ENCODE results near the gene DIAPH1. TPM values are rescaled to one million over a fixed set of nuclear protein-coding genes. Genes with fewer than 3 reads are reported as not detected.

DIAPH1 gene
- total RNA-seq, 1 donor from 2014 or later: 64.1 TPM

DNA sequence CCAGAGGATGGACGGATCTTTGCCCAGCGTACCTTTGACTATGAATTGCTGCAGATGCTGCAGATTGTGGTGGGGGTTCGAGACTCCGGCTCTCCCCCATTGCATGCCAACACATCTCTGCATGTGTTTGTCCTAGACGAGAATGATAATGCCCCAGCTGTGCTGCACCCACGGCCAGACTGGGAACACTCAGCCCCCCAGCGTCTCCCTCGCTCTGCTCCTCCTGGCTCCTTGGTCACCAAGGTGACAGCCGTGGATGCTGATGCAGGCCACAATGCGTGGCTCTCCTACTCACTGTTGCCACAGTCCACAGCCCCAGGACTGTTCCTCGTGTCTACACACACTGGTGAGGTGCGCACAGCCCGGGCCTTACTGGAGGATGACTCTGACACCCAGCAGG, 128.0 kb downstream of the DIAPH1 start:
- H3K27me3 ChIP-seq: no peaks in the 10 kb centered on the region
- H3K4me1 ChIP-seq: peaks cover 64% of the 10 kb centered on the region
- H3K36me3 ChIP-seq: peaks cover 0 to 7% of the 10 kb centered on the region in 2 donors
- DNase-seq (ENCODE audit: extremely low spot score in 2 of 2): no peak
- no peak overlapping the region for H3K27ac ChIP-seq
- TF ChIP-seq POLR2A (IDR thresholded peaks at IDR 0.05) (no peak), POLR2AphosphoS5 (IDR thresholded peaks at IDR 0.05; ENCODE audit: insufficient read depth in 1 of 2, low read depth in 1 of 2) (no peak)
- TF ChIP-seq, protein P1, sequence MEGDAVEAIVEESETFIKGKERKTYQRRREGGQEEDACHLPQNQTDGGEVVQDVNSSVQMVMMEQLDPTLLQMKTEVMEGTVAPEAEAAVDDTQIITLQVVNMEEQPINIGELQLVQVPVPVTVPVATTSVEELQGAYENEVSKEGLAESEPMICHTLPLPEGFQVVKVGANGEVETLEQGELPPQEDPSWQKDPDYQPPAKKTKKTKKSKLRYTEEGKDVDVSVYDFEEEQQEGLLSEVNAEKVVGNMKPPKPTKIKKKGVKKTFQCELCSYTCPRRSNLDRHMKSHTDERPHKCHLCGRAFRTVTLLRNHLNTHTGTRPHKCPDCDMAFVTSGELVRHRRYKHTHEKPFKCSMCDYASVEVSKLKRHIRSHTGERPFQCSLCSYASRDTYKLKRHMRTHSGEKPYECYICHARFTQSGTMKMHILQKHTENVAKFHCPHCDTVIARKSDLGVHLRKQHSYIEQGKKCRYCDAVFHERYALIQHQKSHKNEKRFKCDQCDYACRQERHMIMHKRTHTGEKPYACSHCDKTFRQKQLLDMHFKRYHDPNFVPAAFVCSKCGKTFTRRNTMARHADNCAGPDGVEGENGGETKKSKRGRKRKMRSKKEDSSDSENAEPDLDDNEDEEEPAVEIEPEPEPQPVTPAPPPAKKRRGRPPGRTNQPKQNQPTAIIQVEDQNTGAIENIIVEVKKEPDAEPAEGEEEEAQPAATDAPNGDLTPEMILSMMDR (IDR thresholded peaks at IDR 0.05): no peak
- H3K4me3 ChIP-seq: no peak overlapping the region
- H3K9me3 ChIP-seq: no peaks in the 10 kb centered on the region
- intact Hi-C loops (cut with DNase I): no loop called here

DNA sequence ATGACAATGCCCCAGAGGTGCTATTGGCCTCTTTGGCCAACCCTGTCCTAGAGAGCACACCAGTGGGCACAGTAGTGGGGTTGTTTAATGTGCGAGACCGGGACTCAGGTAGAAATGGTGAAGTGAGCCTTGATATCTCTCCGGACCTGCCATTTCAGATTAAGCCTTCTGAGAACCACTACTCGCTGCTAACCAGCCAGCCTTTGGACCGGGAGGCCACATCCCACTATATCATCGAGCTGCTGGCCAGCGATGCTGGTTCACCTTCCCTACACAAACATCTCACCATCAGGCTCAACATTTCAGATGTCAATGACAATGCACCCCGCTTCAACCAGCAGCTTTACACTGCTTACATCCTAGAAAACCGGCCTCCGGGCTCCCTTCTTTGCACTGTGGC, 128.5 kb downstream of the DIAPH1 start:
- Histone ChIP-seq H3K27ac (no peak overlapping the region), H3K9me3 (no peaks in the 10 kb centered on the region), H3K4me3 (no peak overlapping the region), H3K36me3 (peaks cover 0 to 7% of the 10 kb centered on the region in 2 donors), H3K27me3 (no peaks in the 10 kb centered on the region), H3K4me1 (peaks cover 65% of the 10 kb centered on the region)
- no peak for DNase-seq (ENCODE audit: extremely low spot score in 2 of 2)
- intact Hi-C loops (cut with DNase I): no loop called here
- TF ChIP-seq POLR2A (IDR thresholded peaks at IDR 0.05) (no peak), POLR2AphosphoS5 (IDR thresholded peaks at IDR 0.05; ENCODE audit: insufficient read depth in 1 of 2, low read depth in 1 of 2) (no peak)
- TF ChIP-seq, protein P1 (IDR thresholded peaks at IDR 0.05): no peak

DNA sequence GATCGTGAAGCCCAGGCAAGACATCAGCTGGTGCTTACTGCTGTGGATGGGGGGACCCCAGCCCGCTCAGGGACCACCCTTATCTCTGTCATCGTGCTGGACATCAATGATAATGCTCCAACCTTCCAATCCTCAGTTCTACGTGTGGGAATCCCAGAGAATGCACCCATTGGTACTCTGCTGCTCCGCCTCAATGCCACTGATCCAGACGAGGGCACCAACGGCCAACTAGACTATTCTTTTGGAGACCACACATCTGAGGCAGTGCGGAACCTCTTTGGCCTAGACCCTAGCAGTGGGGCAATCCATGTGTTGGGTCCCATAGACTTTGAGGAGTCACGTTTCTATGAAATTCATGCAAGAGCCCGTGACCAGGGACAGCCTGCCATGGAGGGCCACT, 129.0 kb downstream of the DIAPH1 start:
- no peak for TF ChIP-seq POLR2AphosphoS5 (IDR thresholded peaks at IDR 0.05; ENCODE audit: insufficient read depth in 1 of 2, low read depth in 1 of 2)
- TF ChIP-seq, protein P1 (IDR thresholded peaks at IDR 0.05): no peak
- Histone ChIP-seq H3K27ac (peak overlapping the region; percentile 58), H3K4me1 (peaks cover 65% of the 10 kb centered on the region), H3K27me3 (no peaks in the 10 kb centered on the region), H3K9me3 (no peaks in the 10 kb centered on the region), H3K4me3 (no peak overlapping the region), H3K36me3 (peaks cover 0 to 7% of the 10 kb centered on the region in 2 donors)
- intact Hi-C loops (cut with DNase I): no loop called here
- no peak for DNase-seq (ENCODE audit: extremely low spot score in 2 of 2)

DNA sequence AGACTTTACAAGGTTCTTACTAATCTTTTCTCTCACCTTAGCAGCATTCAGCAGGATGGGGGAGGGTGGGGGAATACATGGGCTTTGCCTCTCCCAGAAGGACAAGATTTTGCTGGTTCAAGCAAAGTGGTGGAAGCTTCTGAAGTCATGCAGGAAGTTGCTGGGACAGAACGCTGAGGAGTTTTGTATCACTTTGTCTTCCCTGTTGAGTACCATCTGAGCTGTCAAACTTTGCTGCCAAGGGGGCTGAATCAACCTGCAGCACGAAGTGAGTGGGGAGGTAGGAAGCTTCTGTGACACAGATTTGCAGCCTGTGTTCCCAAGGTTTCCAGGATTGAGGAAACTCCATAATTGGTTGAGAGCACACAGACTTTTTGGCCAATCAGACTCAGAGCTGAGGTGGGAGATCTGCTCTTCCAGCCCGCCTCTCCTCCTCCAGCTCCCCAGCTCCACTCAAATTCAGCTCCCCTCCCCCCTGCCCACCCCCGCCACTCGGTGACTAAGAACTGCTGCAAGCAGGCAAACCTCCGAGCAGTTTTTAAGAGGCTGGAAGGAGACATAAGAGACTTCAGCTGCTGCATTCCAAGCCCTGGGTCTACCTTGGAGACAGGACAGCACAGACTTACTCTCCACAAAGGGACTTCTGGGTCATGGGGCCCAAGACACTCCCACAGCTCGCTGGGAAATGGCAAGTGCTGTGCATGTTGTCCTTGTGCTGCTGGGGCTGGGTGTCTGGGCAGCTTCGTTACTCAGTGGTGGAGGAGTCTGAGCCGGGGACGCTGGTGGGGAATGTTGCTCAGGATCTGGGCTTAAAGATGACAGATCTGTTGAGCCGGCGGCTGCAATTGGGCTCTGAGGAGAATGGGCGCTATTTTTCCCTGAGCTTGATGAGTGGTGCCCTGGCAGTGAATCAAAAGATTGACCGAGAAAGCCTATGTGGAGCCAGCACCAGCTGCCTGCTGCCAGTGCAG, 129.9 kb downstream of the DIAPH1 start, which contains the start of gene PCDHGC5:
Gene PCDHGC5 (plus strand): TSS at position 491 of the 971 bp plus-strand sequence. CDS start 160 bp downstream, at position 651.
- H3K9me3 ChIP-seq: no peaks in the 10 kb centered on the region
- DNase-seq (ENCODE audit: extremely low spot score in 2 of 2): no peak
- peaks cover 65% of the 10 kb centered on the region for H3K4me1 ChIP-seq

More for the DNA sequence above, 129.9 kb downstream of the DIAPH1 start, which contains the start of gene PCDHGC5:
- H3K36me3 ChIP-seq: peaks cover 0 to 7% of the 10 kb centered on the region in 2 donors
- no peaks in the 10 kb centered on the region for H3K27me3 ChIP-seq
- H3K27ac ChIP-seq: peak within 1 kb of the TSS; percentile 58
- H3K4me3 ChIP-seq: no peak within 1 kb of the TSS
- TF ChIP-seq POLR2A (IDR thresholded peaks at IDR 0.05) (no peak), POLR2AphosphoS5 (IDR thresholded peaks at IDR 0.05; ENCODE audit: insufficient read depth in 1 of 2, low read depth in 1 of 2) (no peak)
- TF ChIP-seq, protein P1 (IDR thresholded peaks at IDR 0.05): no peak
- intact Hi-C loops (cut with DNase I): no loop called here

Measured in vagina (tissue), 2 donors.